PC-3 (cell line): ENCODE measurements around the gene YWHAQ. TPM values are rescaled to one million over a fixed set of nuclear protein-coding genes. Genes with fewer than 3 reads are reported as not detected.

ENCODE experiments used
- ATAC-seq: fragments of 200-7000 bp; cut with Tn5 transposase; 2 replicates; pipeline ENCODE4 v1.9.1; 2020; ENCODE audit warnings: mild to moderate bottlenecking, moderate library complexity
- BruUV-seq: library from RNA; stranded (reverse); fragments of 400-500 nt; replicated peaks from 2 replicates; lab custom pipeline; 2021; lab: Mats Ljungman, UMichigan
- CTCF ChIA-PET: fragments of 300-600 bp; sonication (Branson Sonifier 250); formaldehyde crosslinking; loops from one replicate; lab custom pipeline; 2022; ENCODE audit warnings: antibody characterized with exemption; lab: Charles Lee
- POLR2A ChIA-PET: fragments of 300-600 bp; sonication (Branson Sonifier 250); formaldehyde crosslinking; loops from one replicate; lab custom pipeline; 2022; ENCODE audit warnings: antibody characterized with exemption; ENCODE audit not compliant: unreplicated experiment; lab: Charles Lee
- DNase-seq: peaks from one replicate; pipeline ENCODE4 v3.0.0-alpha.2; 2015
- H2AFZ ChIP-seq: fragments of 300-600 bp; sonication (generic); 2 replicates; pipeline ENCODE4 v1.6.0; 2016; ENCODE audit warnings: antibody characterized with exemption, low read length
- H3F3A ChIP-seq: fragments of 300-600 bp; sonication (generic); one replicate; pipeline ENCODE4 v1.6.0; 2017; ENCODE audit warnings: antibody characterized with exemption, low read length, control low read depth, mild to moderate bottlenecking; ENCODE audit not compliant: unreplicated experiment
- H3K27ac ChIP-seq: fragments of 300-600 bp; sonication (generic); 2 replicates; pipeline ENCODE4 v1.5.1; 2016; ENCODE audit warnings: mild to moderate bottlenecking, low read length
- H3K27me3 ChIP-seq: fragments of 300-600 bp; sonication (generic); 2 replicates; pipeline ENCODE4 v1.6.1; 2016; ENCODE audit warnings: low read length, mixed read lengths
- H3K36me3 ChIP-seq: fragments of 300-600 bp; sonication (generic); 2 replicates; pipeline ENCODE4 v1.6.1; 2016; ENCODE audit warnings: low read depth, mixed run types, low read length, mixed read lengths
- H3K4me1 ChIP-seq: fragments of 300-600 bp; sonication (generic); 2 replicates; pipeline ENCODE4 v1.5.1; 2016; ENCODE audit warnings: low read length; ENCODE audit not compliant: insufficient read depth
- H3K4me2 ChIP-seq: fragments of 300-600 bp; sonication (generic); 2 replicates; pipeline ENCODE4 v1.6.0; 2016; ENCODE audit warnings: low read length
- H3K4me3 ChIP-seq: fragments of 300-600 bp; sonication (generic); 2 replicates; pipeline ENCODE4 v1.5.1; 2016; ENCODE audit warnings: mild to moderate bottlenecking, low read length, mixed read lengths
- H3K79me2 ChIP-seq: fragments of 300-600 bp; sonication (generic); 2 replicates; pipeline ENCODE4 v1.6.1; 2017; ENCODE audit warnings: low read length, mixed read lengths
- H3K9ac ChIP-seq: fragments of 300-600 bp; sonication (generic); 2 replicates; pipeline ENCODE4 v1.6.0; 2016; ENCODE audit warnings: mild to moderate bottlenecking, low read length
- H3K9me2 ChIP-seq: fragments of 300-600 bp; sonication (generic); replicated peaks from 2 replicates; pipeline ENCODE4 v1.6.1; 2016; ENCODE audit warnings: mixed run types, low read length, mixed read lengths
- H3K9me3 ChIP-seq: fragments of 300-600 bp; sonication (generic); 2 replicates; pipeline ENCODE4 v1.6.1; 2016; ENCODE audit warnings: low read length, mixed read lengths
- H4K20me1 ChIP-seq: fragments of 300-600 bp; sonication (generic); 2 replicates; pipeline ENCODE4 v1.6.1; 2016; ENCODE audit warnings: low read length, mixed read lengths
- CTCF ChIP-seq: fragments of 300-600 bp; sonication (generic); conservative IDR thresholded peaks from 2 replicates; pipeline ENCODE4 v1.5.1; 2017; ENCODE audit warnings: antibody characterized with exemption, low read depth, mild to moderate bottlenecking, low read length
- EZH2 ChIP-seq: fragments of 300-600 bp; sonication (generic); IDR thresholded peaks from one replicate; pipeline ENCODE4 v1.6.1; 2017; ENCODE audit warnings: antibody characterized with exemption, mild to moderate bottlenecking, low read length; ENCODE audit not compliant: unreplicated experiment
- EZH2phosphoT487 ChIP-seq: fragments of 300-600 bp; sonication (generic); IDR thresholded peaks from 2 replicates; pipeline ENCODE4 v1.6.1; 2018; ENCODE audit warnings: mild to moderate bottlenecking, antibody characterized with exemption, low read length, borderline replicate concordance
- intact Hi-C: fragments of 100-400 bp; cut with micrococcal nuclease; formaldehyde crosslinking; loops from 2 replicates; pipeline ENCODE4 v1.9.0; 2023
- total RNA-seq: library from RNA; depleted of rRNA; stranded (reverse); fragments of >200 nt; gene quantifications from 2 replicates; pipeline ENCODE4 v1.2.3, GENCODE V29; 2014

YWHAQ gene
- total RNA-seq, 1 experiment from 2014 or later = 377 TPM

GRCh38 chr2:9555297-9556120 lies 75.3 kb downstream of the YWHAQ start, which contains the start of gene ADAM17:
Gene ADAM17 (minus strand): TSS chr2:9555830. CDS start chr2:9555605, 225 bp downstream.
- ChIA-PET POLR2A (interaction anchor here (0.5 to 2.6 kb wide), 6 partner anchors 10 to 1257 kb away, joined by 3 to 13 read pairs (median 5); partner anchors contain the start of gene YWHAQ), CTCF (interaction anchor here (0.6 to 1.3 kb wide), 4 partner anchors 148 to 333 kb away, joined by 3 to 5 read pairs (median 3); no protein-coding TSS in a partner anchor)
- Histone ChIP-seq H3F3A (no peaks in the 10 kb centered on the region), H3K27ac (peak within 1 kb of the TSS; percentile 92), H2AFZ (peak within 1 kb of the TSS; percentile 95), H3K27me3 (no peaks in the 10 kb centered on the region), H3K4me1 (peaks cover 45% of the 10 kb centered on the region), H4K20me1 (peaks cover 20% of the 10 kb centered on the region), H3K9ac (peak within 1 kb of the TSS; percentile 95), H3K79me2 (peaks cover 78% of the 10 kb centered on the region), H3K9me2 (no peaks in the 10 kb centered on the region), H3K9me3 (no peaks in the 10 kb centered on the region), H3K4me2 (peak within 1 kb of the TSS; percentile 88), H3K4me3 (peak within 1 kb of the TSS; percentile 96), H3K36me3 (no peaks in the 10 kb centered on the region)
- TF ChIP-seq EZH2phosphoT487 (no peak), EZH2 (no peak), CTCF (peak; percentile 55)
- DNase-seq = peak; percentile 98
- ATAC-seq = peak; percentile 86
- BruUV-seq = TSS peak; percentile 57
- intact Hi-C loops = loop anchor here (2.0 to 5.0 kb wide), 4 partner anchors 52 to 227 kb away; no protein-coding TSS in a partner anchor

GRCh38 chr2:9554921-9555296 lies 75.9 kb downstream of the YWHAQ start:
- peak overlapping the region; percentile 95 for H3K9ac ChIP-seq
- H3F3A ChIP-seq = no peaks in the 10 kb centered on the region
- intact Hi-C loops = loop anchor here (5.0 kb wide), 2 partner anchors 52 to 197 kb away; no protein-coding TSS in a partner anchor
- H3K79me2 ChIP-seq = peaks cover 81% of the 10 kb centered on the region
- H4K20me1 ChIP-seq = peaks cover 22% of the 10 kb centered on the region
- H3K4me1 ChIP-seq = peaks cover 45% of the 10 kb centered on the region
- H3K36me3 ChIP-seq = no peaks in the 10 kb centered on the region
- ATAC-seq = peak; percentile 1; the same call in 1 of the 2 replicates
- H3K9me3 ChIP-seq = no peaks in the 10 kb centered on the region
- POLR2A ChIA-PET = interaction anchor here (0.5 to 2.6 kb wide), 4 partner anchors 75 to 232 kb away, joined by 3 to 13 read pairs (median 4); partner anchors contain the start of gene YWHAQ
- H3K27ac ChIP-seq = peak overlapping the region; percentile 92
- peak overlapping the region; percentile 88 for H3K4me2 ChIP-seq
- BruUV-seq = TSS peak; percentile 7
- CTCF ChIA-PET = no interaction called here
- TF ChIP-seq CTCF (no peak), EZH2 (no peak), EZH2phosphoT487 (no peak)
- peak overlapping the region; percentile 96 for H3K4me3 ChIP-seq
- peak; percentile 58 for DNase-seq
- H3K27me3 ChIP-seq = no peaks in the 10 kb centered on the region
- H3K9me2 ChIP-seq = no peaks in the 10 kb centered on the region
- H2AFZ ChIP-seq = peak overlapping the region; percentile 95
